Spleen (tissue), 11 donors: ENCODE results near the gene PTPRN2. TPM values are rescaled to one million over a fixed set of nuclear protein-coding genes. Genes with fewer than 3 reads are reported as not detected.

ENCODE experiments used
- DNase-seq: peaks from one replicate; pipeline ENCODE4 v3.0.0-alpha.2; 2020
- H3K27ac ChIP-seq, 8 donors: fragments of 200-600 bp; sonication (generic) in 7 of 8; 1 replicate in 4 of 8; 2 replicates in 4 of 8; pipeline versions ENCODE4 v1.5.0 to v1.8.0; 2016 to 2021; ENCODE audit warnings: inconsistent platforms in 4 of 8, mild to moderate bottlenecking in 4 of 8, moderate library complexity in 1 of 8
- H3K27me3 ChIP-seq, 7 donors: fragments of 200-600 bp; sonication (generic) in 6 of 7; replicated peaks in 1 of 7; 1 replicate in 4 of 7; 2 replicates in 3 of 7; pipeline versions ENCODE4 v1.5.0 to v1.8.0; 2016 to 2021; ENCODE audit warnings: inconsistent platforms in 3 of 7, mild to moderate bottlenecking in 1 of 7
- H3K36me3 ChIP-seq, 6 donors: fragments of 200-600 bp; sonication (generic) in 5 of 6; 1 replicate in 4 of 6; 2 replicates in 2 of 6; pipeline versions ENCODE4 v1.5.0 to v1.8.0; 2016 to 2021; ENCODE audit warnings: inconsistent platforms in 2 of 6
- H3K4me1 ChIP-seq, 6 donors: fragments of 200-600 bp; sonication (generic) in 5 of 6; 1 replicate in 3 of 6; 2 replicates in 3 of 6; pipeline versions ENCODE4 v1.5.0 to v1.8.0; 2016 to 2021; ENCODE audit warnings: inconsistent platforms in 3 of 6
- H3K4me3 ChIP-seq, 8 donors: fragments of 200-600 bp; sonication (generic) in 7 of 8; 1 replicate in 4 of 8; 2 replicates in 4 of 8; pipeline versions ENCODE4 v1.5.0 to v1.8.0; 2016 to 2021; ENCODE audit warnings: inconsistent platforms in 4 of 8, mild to moderate bottlenecking in 4 of 8, moderate library complexity in 2 of 8
- H3K9me3 ChIP-seq, 8 donors: fragments of 200-600 bp; sonication (generic) in 7 of 8; 1 replicate in 4 of 8; 2 replicates in 4 of 8; pipeline versions ENCODE4 v1.5.0 to v1.8.0; 2016 to 2021; ENCODE audit warnings: inconsistent platforms in 4 of 8
- POLR2A ChIP-seq, 3 donors: fragments of 450-650 bp; IDR thresholded peaks; one replicate each; pipeline ENCODE4 v1.5.1; 2017; ENCODE audit warnings: antibody characterized with exemption in 3 of 3, mild to moderate bottlenecking in 1 of 3
- POLR2AphosphoS5 ChIP-seq, 3 donors: sonication (generic); formaldehyde crosslinking; IDR thresholded peaks; one replicate each; pipeline ENCODE4 v1.5.1; 2017; ENCODE audit warnings: antibody characterized with exemption in 3 of 3
- WGBS, 5 donors: extraction: QIAGEN DNeasy Blood & Tissue Kit in 3 of 5; methylation state at CpG; one replicate each; pipeline versions ENCODE4 v1.1.5 to v1.1.7; 2013 to 2018; 5-methylcytosine and 5-hydroxymethylcytosine counted together
- intact Hi-C: fragments of 100-400 bp; cut with DNase I; formaldehyde crosslinking; loops from one replicate; pipeline ENCODE4 v1.15.0; 2023; ENCODE audit warnings: low total_unique reads
- polyA plus RNA-seq, 3 donors: library from polyadenylated mRNA; stranded (reverse); fragments of 200-250 nt; gene quantifications; one replicate each; pipeline ENCODE4 v1.2.1, GENCODE V29; 2013
- total RNA-seq, 7 donors: library from RNA; depleted of rRNA in 3 of 7; stranded (reverse); fragments of >200 nt in 3 of 7; fragmentation: NEBNext Ultra II Directional in 4 of 7; extraction: Animal tissue kit (Norgen Biotek cat#: 25700) in 4 of 7; gene quantifications; one replicate each; pipeline versions ENCODE4 v1.1.0 to v1.2.1, GENCODE V29; 2016 to 2021
- TF ChIP-seq, protein P1 (sequence below), 11 experiments: fragments of 200-600 bp in 7 of 11; fragments of 450-650 bp in 4 of 11; sonication (generic) in 4 of 11; IDR thresholded peaks in 8 of 11; conservative IDR thresholded peaks in 3 of 11; 1 replicate in 7 of 11; 2 replicates in 4 of 11; pipeline versions ENCODE4 v1.4.0 to v1.8.0; 2016 to 2021; ENCODE audit warnings: antibody characterized with exemption in 11 of 11, inconsistent platforms in 4 of 11, mild to moderate bottlenecking in 1 of 11
- donor health status: healthy with polysubstance abuse.
- donor health status: DM: no; HTN: no; CAD: no; lungs with moderate emphysema.
- donor health status: DM: no; HTN: no; CAD: no.
- donor health status: Bipolar disorder and iron deficiency.
- donor health status: healthy.
- donor health status: DM: no; HTN: no; CAD: no.
- donor health status: DM: yes; HTN: yes; CAD: no.

The PTPRN2 gene
- total and polyA plus RNA-seq, 10 donors, result 7.0 to 22.8 (median 16.8) TPM

DNA sequence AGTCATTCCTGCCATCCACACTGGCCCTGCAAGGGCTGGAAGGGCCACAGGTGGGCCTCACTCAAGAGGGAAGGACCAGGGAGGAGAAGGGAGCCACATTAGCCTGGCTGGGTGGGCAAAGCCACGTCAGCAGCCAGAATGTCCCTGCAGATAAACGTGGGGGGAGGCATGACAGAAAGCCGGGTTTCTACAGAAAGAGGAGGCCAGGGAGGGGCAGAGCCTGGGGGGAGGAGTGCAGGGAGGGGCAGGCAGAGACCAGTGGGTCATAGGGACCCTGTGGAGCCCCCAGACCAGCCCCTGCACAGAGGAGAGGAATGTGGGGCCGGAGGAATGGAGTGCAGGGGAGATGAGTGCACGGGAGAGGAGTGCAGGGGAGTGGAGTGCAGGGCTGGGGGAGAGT, 590.2 kb downstream of the PTPRN2 start:
- no peaks in the 10 kb centered on the region for H3K36me3 ChIP-seq
- no peaks in the 10 kb centered on the region for H3K4me1 ChIP-seq
- no peak overlapping the region for H3K4me3 ChIP-seq
- no peak overlapping the region for H3K27ac ChIP-seq
- peaks cover 0 to 11% (median 8%) of the 10 kb centered on the region in 8 donors for H3K9me3 ChIP-seq
- intact Hi-C loops, result no loop called here
- peak; percentile 42 for DNase-seq
- peaks cover 0 to 16% (median 0%) of the 10 kb centered on the region in 7 donors for H3K27me3 ChIP-seq
- 54 to 73% (median 65%) methylated on average over 4 to 5 of the region's 5 CpGs for WGBS, 5 donors
- TF ChIP-seq POLR2A (IDR thresholded peaks at IDR 0.05) (no peak), POLR2AphosphoS5 (IDR thresholded peaks at IDR 0.05) (no peak)
- TF ChIP-seq, protein P1, sequence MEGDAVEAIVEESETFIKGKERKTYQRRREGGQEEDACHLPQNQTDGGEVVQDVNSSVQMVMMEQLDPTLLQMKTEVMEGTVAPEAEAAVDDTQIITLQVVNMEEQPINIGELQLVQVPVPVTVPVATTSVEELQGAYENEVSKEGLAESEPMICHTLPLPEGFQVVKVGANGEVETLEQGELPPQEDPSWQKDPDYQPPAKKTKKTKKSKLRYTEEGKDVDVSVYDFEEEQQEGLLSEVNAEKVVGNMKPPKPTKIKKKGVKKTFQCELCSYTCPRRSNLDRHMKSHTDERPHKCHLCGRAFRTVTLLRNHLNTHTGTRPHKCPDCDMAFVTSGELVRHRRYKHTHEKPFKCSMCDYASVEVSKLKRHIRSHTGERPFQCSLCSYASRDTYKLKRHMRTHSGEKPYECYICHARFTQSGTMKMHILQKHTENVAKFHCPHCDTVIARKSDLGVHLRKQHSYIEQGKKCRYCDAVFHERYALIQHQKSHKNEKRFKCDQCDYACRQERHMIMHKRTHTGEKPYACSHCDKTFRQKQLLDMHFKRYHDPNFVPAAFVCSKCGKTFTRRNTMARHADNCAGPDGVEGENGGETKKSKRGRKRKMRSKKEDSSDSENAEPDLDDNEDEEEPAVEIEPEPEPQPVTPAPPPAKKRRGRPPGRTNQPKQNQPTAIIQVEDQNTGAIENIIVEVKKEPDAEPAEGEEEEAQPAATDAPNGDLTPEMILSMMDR (IDR thresholded peaks at IDR 0.05 in 8 of 11, conservative IDR thresholded peaks at IDR 0.05 in 3 of 11), result no peak

DNA sequence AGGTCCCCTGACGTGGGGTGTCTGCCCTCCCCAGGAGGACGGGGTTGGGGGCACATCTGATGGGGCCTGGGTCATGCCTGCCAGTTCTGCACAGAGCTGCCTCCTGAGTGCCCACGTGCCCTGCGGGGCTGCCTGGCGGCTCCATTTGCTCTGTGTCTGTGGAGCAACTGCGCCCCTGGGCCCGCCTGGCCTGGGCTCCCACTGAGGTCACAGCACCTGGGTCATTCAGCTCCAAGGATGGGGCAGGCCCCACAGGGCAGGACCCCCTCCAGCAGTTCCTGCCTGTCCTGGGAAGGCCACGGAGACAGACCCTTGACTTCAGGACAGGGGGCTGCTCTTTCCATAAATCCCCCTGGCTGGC, 590.6 kb downstream of the PTPRN2 start:
- TF ChIP-seq POLR2A (IDR thresholded peaks at IDR 0.05) (no peak), POLR2AphosphoS5 (IDR thresholded peaks at IDR 0.05) (no peak)
- TF ChIP-seq, protein P1 (IDR thresholded peaks at IDR 0.05 in 8 of 11, conservative IDR thresholded peaks at IDR 0.05 in 3 of 11), result no peak
- Histone ChIP-seq H3K27me3 (peaks cover 0 to 15% (median 0%) of the 10 kb centered on the region in 7 donors), H3K9me3 (peaks cover 0 to 11% (median 8%) of the 10 kb centered on the region in 8 donors), H3K4me3 (no peak overlapping the region), H3K4me1 (no peaks in the 10 kb centered on the region), H3K27ac (no peak overlapping the region), H3K36me3 (no peaks in the 10 kb centered on the region)
- intact Hi-C loops, result no loop called here
- DNase-seq, result peak; percentile 63
- 80 to 89% (median 80%) methylated on average over 2 to 8 of the region's 8 CpGs for WGBS, 5 donors

DNA sequence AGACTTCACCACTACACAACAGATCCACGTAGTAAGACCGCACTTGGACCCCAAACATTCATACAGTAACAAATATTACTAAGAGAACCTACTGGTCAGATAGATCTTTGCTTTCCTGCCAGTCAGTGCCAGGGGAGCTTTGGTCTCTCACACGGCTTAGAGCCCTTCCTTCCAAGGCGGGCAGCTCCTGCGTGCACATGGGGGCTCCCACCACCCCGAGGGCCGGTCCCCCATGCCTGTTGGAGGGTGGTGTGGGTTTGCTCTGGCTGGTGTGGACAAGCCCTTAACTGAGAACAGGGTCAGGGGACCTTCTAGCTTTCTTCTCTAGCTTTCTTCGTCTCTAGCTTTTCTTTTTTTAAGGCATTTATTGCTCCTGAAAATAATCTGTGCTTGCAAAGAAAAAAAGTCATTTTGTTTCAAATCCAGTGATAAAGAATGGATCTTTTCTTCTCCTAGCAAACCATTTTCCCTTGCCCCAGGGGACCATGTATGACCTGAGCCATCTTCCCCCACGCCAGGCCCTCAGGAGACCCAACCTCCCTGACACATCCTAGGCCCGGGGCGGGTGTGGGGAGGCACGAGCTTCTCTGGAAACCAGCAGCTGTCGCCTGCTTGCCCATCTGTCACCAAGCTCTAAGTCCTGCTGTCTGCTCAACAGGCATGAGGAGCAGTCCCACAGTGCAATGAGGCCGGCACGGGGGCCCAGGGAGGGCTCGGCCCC, 591.1 kb downstream of the PTPRN2 start:
- Histone ChIP-seq H3K4me1 (peaks cover 0 to 2% (median 0%) of the 10 kb centered on the region in 6 donors), H3K36me3 (no peaks in the 10 kb centered on the region), H3K4me3 (no peak overlapping the region), H3K27me3 (peaks cover 0 to 12% (median 0%) of the 10 kb centered on the region in 7 donors), H3K27ac (no peak overlapping the region), H3K9me3 (peaks cover 0 to 11% (median 8%) of the 10 kb centered on the region in 8 donors)
- TF ChIP-seq POLR2AphosphoS5 (IDR thresholded peaks at IDR 0.05), result no peak
- no peak for TF ChIP-seq POLR2A (IDR thresholded peaks at IDR 0.05)
- TF ChIP-seq, protein P1 (IDR thresholded peaks at IDR 0.05 in 8 of 11, conservative IDR thresholded peaks at IDR 0.05 in 3 of 11), result no peak
- intact Hi-C loops, result no loop called here
- peak; percentile 47 for DNase-seq
- WGBS, 5 donors, result 79 to 85% (median 82%) methylated on average over 13 to 16 of the region's 16 CpGs

DNA sequence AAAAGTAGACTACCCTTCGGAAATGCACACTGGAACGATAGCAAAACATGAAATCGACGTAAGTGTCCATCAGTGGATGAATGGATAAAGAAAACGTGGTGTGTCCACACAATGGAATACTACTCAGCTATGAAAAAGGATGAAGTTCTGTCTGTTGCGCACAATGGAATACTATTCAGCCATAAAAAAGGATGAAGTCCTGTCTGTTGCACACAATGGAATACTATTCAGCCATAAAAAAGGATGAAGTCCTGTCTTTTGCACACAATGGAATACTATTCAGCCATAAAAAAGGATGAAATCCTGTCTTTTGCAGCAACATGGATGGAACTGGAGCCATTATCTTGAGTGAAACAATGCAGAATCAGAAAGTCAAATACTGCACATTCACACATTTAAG, 591.8 kb downstream of the PTPRN2 start:
- Histone ChIP-seq H3K9me3 (peaks cover 0 to 11% (median 8%) of the 10 kb centered on the region in 8 donors), H3K36me3 (no peaks in the 10 kb centered on the region), H3K4me3 (no peak overlapping the region), H3K27ac (no peak overlapping the region), H3K27me3 (peaks cover 0 to 18% (median 0%) of the 10 kb centered on the region in 7 donors), H3K4me1 (peaks cover 0 to 4% (median 0%) of the 10 kb centered on the region in 6 donors)
- DNase-seq, result no peak
- no peak for TF ChIP-seq POLR2AphosphoS5 (IDR thresholded peaks at IDR 0.05)
- no peak for TF ChIP-seq POLR2A (IDR thresholded peaks at IDR 0.05)
- TF ChIP-seq, protein P1 (IDR thresholded peaks at IDR 0.05 in 8 of 11, conservative IDR thresholded peaks at IDR 0.05 in 3 of 11), result no peak
- WGBS, 5 donors, result 89 to 95% (median 91%) methylated on average over 6 of the region's 6 CpGs
- intact Hi-C loops, result no loop called here
